Effector memory CD8-positive, alpha-beta T cell (primary cell): ENCODE results near the gene TADA1.

Source experiments
- ATAC-seq: fragments of 150-1000 bp; cut with Tn5 transposase; replicated peaks from 2 replicates; pipeline ENCODE4 v1.10.0; 2021; ENCODE audit warnings: mild to moderate bottlenecking, moderate library complexity
- DNase-seq, 3 experiments: peaks; one replicate each; pipeline ENCODE4 v3.0.0; 2021
- H3K27ac Mint-ChIP-seq, 2 donors: one replicate each; pipeline ENCODE4 v1.8.0; 2022; ENCODE audit warnings: mild to moderate bottlenecking in 2 of 2, mixed read lengths in 2 of 2, moderate library complexity in 2 of 2
- H3K27me3 Mint-ChIP-seq, 2 donors: one replicate each; pipeline ENCODE4 v1.8.0; 2022; ENCODE audit warnings: mixed read lengths in 2 of 2
- H3K36me3 Mint-ChIP-seq: one replicate; pipeline ENCODE4 v1.8.0; 2022; ENCODE audit warnings: mild to moderate bottlenecking, moderate library complexity, mixed read lengths; ENCODE audit not compliant: insufficient read depth
- H3K4me1 Mint-ChIP-seq, 2 donors: one replicate each; pipeline ENCODE4 v1.8.0; 2022; ENCODE audit warnings: low read depth in 2 of 2, mixed read lengths in 2 of 2
- H3K4me3 Mint-ChIP-seq, 2 donors: one replicate each; pipeline ENCODE4 v1.8.0; 2022; ENCODE audit warnings: mild to moderate bottlenecking in 2 of 2, mixed read lengths in 2 of 2, moderate library complexity in 2 of 2
- H3K9me3 Mint-ChIP-seq, 2 donors: one replicate each; pipeline ENCODE4 v1.8.0; 2022; ENCODE audit warnings: mixed read lengths in 2 of 2

Gene TADA1

DNA sequence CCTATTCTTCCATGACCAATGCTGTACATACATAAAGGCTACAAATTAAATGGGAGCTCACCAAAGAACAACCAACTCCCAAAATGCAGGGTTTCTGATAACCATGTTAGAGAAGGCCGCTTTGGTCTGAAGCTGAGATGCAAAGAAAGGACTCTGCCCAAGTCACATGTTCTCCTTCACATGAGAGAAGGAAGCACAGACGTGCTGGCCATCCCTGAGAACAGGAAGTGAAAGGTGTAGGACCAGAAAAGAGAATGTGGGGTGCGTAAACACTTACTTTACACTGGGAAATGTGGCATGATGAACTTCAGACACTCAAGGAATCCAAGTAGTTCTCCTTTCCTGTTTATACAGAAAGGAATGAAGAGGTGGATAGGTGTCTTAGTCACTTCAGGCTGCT is 31.7 kb upstream of the TADA1 start:
- DNase-seq (no peak), ATAC-seq (no peak)
- Mint-ChIP-seq H3K36me3 (peaks cover 4% of the 10 kb centered on the region), H3K27me3 (peaks cover 5 to 7% of the 10 kb centered on the region in 2 donors), H3K4me1 (peaks cover 0 to 5% of the 10 kb centered on the region in 2 donors), H3K9me3 (no peaks in the 10 kb centered on the region), H3K27ac (no peak overlapping the region), H3K4me3 (no peak overlapping the region)

DNA sequence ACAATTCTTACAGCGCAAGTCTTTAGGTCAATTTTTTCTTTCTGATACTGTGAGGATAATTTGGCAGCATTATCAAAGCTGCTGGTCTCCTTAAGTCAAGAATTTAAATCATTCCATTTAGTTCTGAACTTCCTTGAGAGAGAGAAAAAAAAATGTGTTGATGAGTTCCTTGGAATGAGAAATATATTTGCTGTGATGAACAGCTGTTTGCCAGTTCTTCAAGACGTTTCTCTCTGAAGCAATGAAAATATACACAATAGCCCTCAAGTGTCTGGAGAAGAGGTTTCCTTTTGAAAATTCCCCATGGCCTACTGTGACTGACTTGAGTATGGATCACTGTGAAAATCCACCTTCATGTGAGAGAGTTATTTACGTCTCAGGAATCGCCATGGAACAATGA is 31.0 kb upstream of the TADA1 start:
- Mint-ChIP-seq H3K36me3 (peaks cover 4% of the 10 kb centered on the region), H3K27ac (no peak overlapping the region), H3K27me3 (peaks cover 5 to 7% of the 10 kb centered on the region in 2 donors), H3K4me1 (peaks cover 0 to 5% of the 10 kb centered on the region in 2 donors), H3K4me3 (no peak overlapping the region), H3K9me3 (no peaks in the 10 kb centered on the region)
- DNase-seq: no peak
- ATAC-seq: no peak

DNA sequence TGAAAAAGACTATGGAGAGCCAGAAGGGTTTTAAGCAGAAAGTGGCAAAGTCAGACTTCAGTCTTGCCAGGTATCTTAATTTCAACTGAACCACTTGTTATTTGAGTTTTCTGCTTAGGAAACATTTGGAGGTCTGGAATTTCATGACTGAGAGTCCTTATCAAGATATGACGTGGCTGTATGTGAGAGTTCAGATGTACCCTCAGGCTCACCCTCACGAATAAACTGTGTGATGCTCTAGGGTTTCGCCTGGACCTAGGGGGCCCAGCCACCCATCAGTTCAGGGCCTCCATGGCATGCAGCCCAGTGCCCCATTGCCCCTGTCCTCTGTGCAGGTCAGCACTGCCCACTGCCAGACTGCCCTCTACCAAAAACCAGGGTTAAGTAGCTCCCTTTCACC is 30.6 kb upstream of the TADA1 start:
- no peak overlapping the region for H3K27ac Mint-ChIP-seq
- peaks cover 0 to 5% of the 10 kb centered on the region in 2 donors for H3K4me1 Mint-ChIP-seq

DNA sequence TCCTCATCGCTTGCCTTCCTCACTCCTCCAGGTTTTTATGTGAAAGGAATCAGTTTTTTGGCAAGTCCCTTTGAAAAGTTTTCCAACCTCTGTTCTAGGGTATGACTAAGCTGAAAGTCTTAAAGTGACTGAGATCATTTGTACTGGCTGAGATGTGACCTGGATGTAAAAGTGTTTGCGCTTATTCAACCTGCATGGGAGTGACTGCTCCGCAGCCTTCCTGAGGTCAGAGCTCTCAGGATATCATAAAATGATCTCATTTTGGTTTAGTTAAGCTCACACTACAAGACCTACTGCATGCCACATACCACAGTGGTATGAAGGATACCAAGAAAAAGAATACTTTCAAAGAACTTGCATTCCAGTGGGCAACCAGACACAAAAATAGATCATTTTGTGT is 29.8 kb upstream of the TADA1 start:
- ATAC-seq (no peak), DNase-seq (no peak)
- Mint-ChIP-seq H3K27ac (no peak overlapping the region), H3K4me1 (peaks cover 0 to 5% of the 10 kb centered on the region in 2 donors), H3K27me3 (peaks cover 5 to 7% of the 10 kb centered on the region in 2 donors), H3K36me3 (peaks cover 2% of the 10 kb centered on the region), H3K9me3 (no peaks in the 10 kb centered on the region), H3K4me3 (no peak overlapping the region)

More for the DNA sequence above, 30.6 kb upstream of the TADA1 start:
- no peak for ATAC-seq
- no peak for DNase-seq
- Mint-ChIP-seq H3K27me3 (peaks cover 5 to 7% of the 10 kb centered on the region in 2 donors), H3K9me3 (no peaks in the 10 kb centered on the region), H3K36me3 (peaks cover 4% of the 10 kb centered on the region), H3K4me3 (no peak overlapping the region)

DNA sequence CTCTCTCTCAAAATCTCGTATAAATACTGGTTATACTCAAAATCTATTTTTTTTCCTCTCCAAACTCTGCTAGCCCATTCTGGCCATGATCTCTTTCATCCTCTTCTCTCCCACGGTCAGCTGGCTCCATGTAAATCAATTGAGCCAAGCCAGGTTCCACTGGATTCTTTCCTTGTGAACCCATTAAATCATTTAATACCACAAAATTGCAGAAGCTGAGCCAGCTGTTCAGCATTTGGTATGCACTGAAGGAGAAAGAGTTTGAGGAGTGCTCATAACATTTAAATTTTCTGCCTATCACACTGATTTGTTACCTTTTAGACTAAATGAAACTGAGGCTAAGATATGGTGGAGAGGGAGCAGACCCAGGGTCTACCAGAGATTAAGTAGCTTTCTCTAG is 29.1 kb upstream of the TADA1 start:
- Mint-ChIP-seq H3K9me3 (no peaks in the 10 kb centered on the region), H3K4me3 (no peak overlapping the region), H3K27ac (no peak overlapping the region), H3K27me3 (peaks cover 5 to 7% of the 10 kb centered on the region in 2 donors), H3K4me1 (no peaks in the 10 kb centered on the region), H3K36me3 (no peaks in the 10 kb centered on the region)
- ATAC-seq: no peak
- DNase-seq: no peak

DNA sequence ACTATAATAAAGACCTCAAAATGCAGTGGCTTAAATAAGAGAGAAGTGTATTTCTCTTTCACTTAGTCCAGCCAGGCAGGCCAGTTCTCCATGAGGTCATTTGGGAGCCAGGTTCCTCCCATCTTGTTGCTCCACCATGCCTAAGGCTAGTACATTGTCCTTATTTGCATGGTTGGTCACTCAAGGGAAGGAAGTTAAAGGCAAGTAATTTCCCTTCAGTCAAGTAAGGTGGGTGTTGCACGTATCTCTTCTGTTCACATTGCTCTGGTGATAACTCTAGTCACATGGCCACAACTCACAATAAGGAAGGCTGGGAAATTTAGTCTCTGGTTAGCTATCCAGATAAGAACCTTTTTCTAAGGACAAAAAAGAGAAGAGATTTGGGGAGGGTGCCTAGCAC is 27.2 kb upstream of the TADA1 start:
- no peak for DNase-seq
- Mint-ChIP-seq H3K36me3 (no peaks in the 10 kb centered on the region), H3K9me3 (no peaks in the 10 kb centered on the region), H3K4me1 (no peaks in the 10 kb centered on the region), H3K27ac (no peak overlapping the region), H3K4me3 (no peak overlapping the region), H3K27me3 (peaks cover 1 to 10% of the 10 kb centered on the region in 2 donors)
- no peak for ATAC-seq

DNA sequence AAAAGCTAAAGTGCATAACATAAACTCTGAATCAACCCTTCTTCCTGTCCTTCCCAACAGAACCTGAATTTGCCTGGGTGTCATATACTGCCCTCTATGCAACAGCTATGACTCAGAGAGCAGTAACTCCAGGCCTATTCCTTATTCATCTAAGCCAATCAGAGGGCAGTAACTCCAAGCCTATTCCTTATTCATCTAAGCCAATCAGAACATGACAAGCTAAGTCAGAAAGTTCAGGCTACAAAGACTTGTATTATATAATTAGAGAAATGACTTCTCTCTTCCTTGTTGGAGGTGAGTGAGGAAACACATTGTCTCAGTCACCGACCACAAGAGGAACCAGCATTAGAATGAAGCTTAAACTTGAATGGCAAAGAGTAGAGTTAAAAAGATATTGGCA is 26.2 kb upstream of the TADA1 start:
- Mint-ChIP-seq H3K27me3 (peaks cover 0 to 20% of the 10 kb centered on the region in 2 donors), H3K4me1 (no peaks in the 10 kb centered on the region), H3K9me3 (no peaks in the 10 kb centered on the region), H3K4me3 (no peak overlapping the region), H3K36me3 (no peaks in the 10 kb centered on the region), H3K27ac (no peak overlapping the region)
- DNase-seq (no peak), ATAC-seq (peak; percentile 32)

DNA sequence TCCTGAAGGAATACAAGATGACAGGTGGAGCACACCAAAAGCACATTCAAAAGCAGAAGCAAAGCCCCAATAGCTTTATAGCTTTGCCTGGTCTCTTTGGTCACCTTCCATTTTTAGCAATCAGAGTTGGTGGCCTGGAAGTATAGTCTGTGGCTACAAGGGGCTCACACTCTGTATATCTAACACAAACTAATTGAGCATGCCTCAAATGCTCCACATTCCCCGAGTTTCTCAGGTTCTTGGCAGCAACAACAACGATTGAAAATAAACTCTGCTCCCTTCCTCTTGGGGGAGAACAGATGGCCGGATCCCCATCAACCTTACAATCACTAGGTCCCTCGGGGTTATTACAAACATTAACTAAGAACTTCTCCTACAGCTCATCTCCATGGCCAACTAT is 24.9 kb upstream of the TADA1 start:
- no peak overlapping the region for H3K27ac Mint-ChIP-seq
- no peak overlapping the region for H3K4me3 Mint-ChIP-seq
- H3K27me3 Mint-ChIP-seq: peaks cover 6 to 33% of the 10 kb centered on the region in 2 donors

DNA sequence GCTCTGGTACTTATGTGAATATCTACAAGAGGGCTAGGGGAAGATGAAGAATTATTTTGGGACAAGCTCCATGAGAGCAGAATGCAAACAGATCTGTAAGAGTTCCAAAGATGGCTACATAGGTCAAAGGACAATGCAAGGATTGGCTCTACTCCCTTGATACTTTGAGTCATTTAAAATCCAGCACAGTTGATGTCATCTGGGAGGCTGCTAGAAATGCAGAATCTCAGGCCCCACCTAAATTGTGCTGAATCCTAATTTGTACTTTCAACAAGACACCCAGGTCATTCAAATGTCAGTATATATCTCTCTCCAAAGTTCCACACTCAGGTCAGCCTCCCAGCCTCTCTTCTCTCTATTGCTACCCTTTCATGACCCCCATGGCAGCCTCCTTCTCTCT is 23.7 kb upstream of the TADA1 start:
- Mint-ChIP-seq H3K4me3 (no peak overlapping the region), H3K36me3 (no peaks in the 10 kb centered on the region), H3K9me3 (peaks cover 0 to 4% of the 10 kb centered on the region in 2 donors), H3K27ac (no peak overlapping the region), H3K27me3 (peaks cover 6 to 45% of the 10 kb centered on the region in 2 donors), H3K4me1 (no peaks in the 10 kb centered on the region)
- no peak for ATAC-seq
- DNase-seq: no peak

More for the DNA sequence above, 24.9 kb upstream of the TADA1 start:
- H3K4me1 Mint-ChIP-seq: no peaks in the 10 kb centered on the region
- ATAC-seq (no peak), DNase-seq (no peak)
- peaks cover 0 to 4% of the 10 kb centered on the region in 2 donors for H3K9me3 Mint-ChIP-seq
- no peaks in the 10 kb centered on the region for H3K36me3 Mint-ChIP-seq

DNA sequence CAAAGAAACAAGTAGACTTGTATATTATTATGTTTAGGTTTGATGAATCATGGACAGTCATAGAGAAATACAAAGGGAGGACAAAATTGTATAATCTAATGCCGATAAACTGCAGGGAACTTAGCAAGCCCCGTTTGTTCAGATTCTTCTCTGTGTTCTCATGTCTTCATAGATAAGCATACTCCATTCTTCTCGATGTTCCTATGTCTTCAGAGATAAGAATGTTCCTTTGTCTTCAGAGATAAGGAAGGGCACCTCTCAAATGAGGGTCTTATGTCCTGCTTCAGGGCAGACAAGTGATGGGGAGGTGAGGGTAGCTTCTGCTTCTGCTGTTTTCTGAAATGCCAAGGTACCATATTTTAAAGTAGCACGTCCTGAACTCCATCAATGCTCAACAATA is 19.7 kb upstream of the TADA1 start:
- Mint-ChIP-seq H3K27ac (no peak overlapping the region), H3K36me3 (no peaks in the 10 kb centered on the region), H3K4me1 (no peaks in the 10 kb centered on the region), H3K27me3 (peaks cover 19 to 71% of the 10 kb centered on the region in 2 donors), H3K4me3 (no peak overlapping the region), H3K9me3 (peaks cover 0 to 4% of the 10 kb centered on the region in 2 donors)
- ATAC-seq: no peak
- DNase-seq: no peak

DNA sequence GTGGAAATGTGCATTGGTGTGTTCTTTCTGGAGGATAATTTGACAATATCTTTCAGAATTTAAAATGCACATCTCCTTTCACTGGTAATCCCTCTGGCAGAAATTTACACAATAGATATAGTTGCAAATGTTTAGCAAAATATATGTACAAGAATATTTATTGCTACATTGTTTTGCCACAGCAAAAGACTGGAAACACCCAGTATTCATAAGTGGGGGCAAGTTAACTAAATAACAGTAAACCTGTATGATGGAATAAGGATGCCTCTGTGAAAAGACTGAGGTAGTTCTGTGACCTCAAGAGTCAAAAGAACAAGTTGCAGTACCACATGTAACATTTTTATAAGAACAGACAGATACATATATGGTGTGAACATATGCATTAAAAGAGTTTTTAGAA is 13.7 kb upstream of the TADA1 start:
- DNase-seq (no peak), ATAC-seq (no peak)
- Mint-ChIP-seq H3K27ac (no peak overlapping the region), H3K4me1 (peaks cover 5 to 8% of the 10 kb centered on the region in 2 donors), H3K4me3 (no peak overlapping the region), H3K9me3 (no peaks in the 10 kb centered on the region), H3K36me3 (no peaks in the 10 kb centered on the region), H3K27me3 (peaks cover 30 to 47% of the 10 kb centered on the region in 2 donors)

DNA sequence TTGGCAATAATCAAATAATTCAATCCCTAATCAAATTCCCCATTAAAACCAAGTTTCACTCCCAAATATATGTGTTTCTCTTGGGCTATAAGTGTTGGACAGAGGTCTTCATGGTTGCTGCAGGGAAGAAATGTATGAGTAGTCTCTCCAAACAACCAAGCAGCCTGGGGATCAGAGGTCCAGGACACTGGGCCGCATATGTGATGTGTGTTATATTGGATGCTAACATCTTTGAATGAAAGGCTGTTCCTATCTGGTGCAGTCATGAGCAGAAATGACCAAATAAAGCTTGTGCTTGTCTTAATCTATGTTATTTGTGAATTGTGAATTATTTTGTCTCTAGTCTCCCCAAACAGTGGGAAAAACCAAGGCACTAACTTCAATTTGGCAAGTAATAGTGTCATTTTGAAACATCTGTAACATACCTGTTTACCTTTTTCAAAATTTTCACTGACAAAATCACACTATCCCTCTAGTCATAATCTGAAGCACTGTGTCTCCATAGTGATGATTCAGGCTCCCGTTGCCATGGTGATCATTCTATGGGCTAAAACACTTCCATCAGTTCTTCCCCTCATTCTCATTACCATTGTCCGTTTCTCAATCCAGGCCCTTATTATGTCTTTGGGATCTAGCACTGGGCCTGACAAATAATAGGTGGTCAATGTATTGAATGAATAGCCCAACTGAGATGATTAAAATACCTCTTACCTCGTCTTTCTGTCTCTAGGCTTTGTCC is 12.5 kb upstream of the TADA1 start:
- ATAC-seq (no peak), DNase-seq (no peak)
- H3K9me3 Mint-ChIP-seq: no peaks in the 10 kb centered on the region
- H3K4me1 Mint-ChIP-seq: peaks cover 11 to 15% of the 10 kb centered on the region in 2 donors
- H3K36me3 Mint-ChIP-seq: no peaks in the 10 kb centered on the region
- peaks cover 28 to 47% of the 10 kb centered on the region in 2 donors for H3K27me3 Mint-ChIP-seq
- no peak overlapping the region for H3K4me3 Mint-ChIP-seq
- H3K27ac Mint-ChIP-seq: no peak overlapping the region

DNA sequence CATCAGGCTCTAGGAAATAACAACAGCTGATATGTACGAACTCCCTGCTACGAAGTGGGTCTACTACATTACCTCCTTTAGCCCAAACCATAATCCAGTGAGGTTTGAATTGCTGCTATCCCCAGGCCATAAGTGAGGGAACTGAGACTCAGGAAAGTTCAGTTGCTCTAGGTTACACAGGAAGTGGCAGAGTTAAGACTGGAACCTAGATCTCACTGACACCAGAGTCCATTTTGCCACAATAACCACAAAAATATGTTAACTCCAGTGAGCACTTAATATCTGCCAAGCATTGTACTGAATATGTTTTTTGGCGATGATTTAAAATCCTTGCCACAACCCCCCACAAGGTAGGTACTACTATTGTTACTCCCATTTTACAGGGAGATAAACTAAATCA is 8.9 kb upstream of the TADA1 start:
- ATAC-seq: peak; percentile 62
- Mint-ChIP-seq H3K4me3 (no peak overlapping the region), H3K27me3 (peaks cover 24 to 30% of the 10 kb centered on the region in 2 donors), H3K36me3 (no peaks in the 10 kb centered on the region), H3K27ac (no peak overlapping the region), H3K9me3 (no peaks in the 10 kb centered on the region), H3K4me1 (peaks cover 13 to 16% of the 10 kb centered on the region in 2 donors)
- no peak for DNase-seq

DNA sequence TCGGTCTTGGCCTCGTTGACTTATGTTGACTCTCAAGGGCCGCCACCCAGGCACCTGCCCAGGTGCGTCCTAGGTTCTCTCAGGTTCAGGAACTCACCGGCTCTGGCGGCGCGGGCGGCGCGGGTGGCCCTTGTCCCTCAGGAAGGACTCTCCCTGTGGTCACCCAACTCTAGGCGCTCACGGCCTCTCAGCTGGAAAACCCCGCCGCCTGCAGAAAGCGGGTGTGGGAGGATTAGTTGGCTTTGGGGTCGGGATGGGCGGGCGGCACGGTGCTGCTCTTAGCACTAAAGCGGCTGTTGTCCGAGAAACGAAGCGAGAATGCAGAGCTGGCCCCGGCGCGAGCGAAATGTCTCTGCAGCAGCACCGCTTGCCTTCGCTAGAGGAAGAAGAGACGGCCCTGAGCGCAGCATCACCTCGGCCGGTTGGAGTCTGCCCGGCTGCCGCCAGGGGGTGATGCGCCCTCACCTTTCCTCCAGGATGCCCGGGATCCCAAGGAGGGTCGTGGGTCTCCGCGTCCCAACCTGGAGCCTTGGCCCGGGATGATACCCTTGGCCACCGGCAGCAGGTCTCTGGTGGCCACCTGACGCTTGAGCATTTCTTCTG is 8.1 kb upstream of the TADA1 start:
- H3K27ac Mint-ChIP-seq: no peak overlapping the region
- ATAC-seq: peak; percentile 70
- H3K4me3 Mint-ChIP-seq: peak overlapping the region in 1 of 2 donors; percentile 50
- H3K4me1 Mint-ChIP-seq: peaks cover 13 to 16% of the 10 kb centered on the region in 2 donors
- DNase-seq: peak in 2 of 3 experiments; percentile 7 to 10
- no peaks in the 10 kb centered on the region for H3K9me3 Mint-ChIP-seq
- no peaks in the 10 kb centered on the region for H3K36me3 Mint-ChIP-seq
- H3K27me3 Mint-ChIP-seq: peaks cover 23 to 30% of the 10 kb centered on the region in 2 donors
